ENCODE data around the gene TYRO3.

Gene TYRO3

GRCh38 chr15:41558400-41559238 is at the start of gene TYRO3:
Gene TYRO3, plus strand, starts transcription at chr15:41559212. Its CDS starts 46 bp downstream, at chr15:41559258.
- DNase-seq (ENCODE audit: low read depth): no peak

DNA sequence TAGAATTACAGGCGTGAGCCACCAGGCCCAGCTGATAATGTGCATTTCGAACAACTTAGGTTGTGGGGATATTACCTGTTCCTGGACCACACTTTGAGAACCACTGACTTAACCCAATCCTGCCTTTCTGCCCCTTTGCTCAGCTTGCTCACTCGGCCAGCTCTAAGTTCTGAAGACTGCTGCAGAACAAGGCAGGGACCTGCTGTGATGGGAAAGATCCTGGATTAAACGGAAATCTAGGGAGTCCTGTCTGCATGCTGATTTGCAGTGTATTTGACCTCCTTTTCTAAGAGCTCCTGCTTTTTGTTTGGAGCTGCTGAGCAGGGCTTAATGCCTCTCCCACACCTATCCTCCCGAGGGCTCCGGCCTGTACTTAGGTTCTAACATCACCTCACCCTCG is 48.3 kb upstream of the TYRO3 start:
- no peak for DNase-seq (ENCODE audit: low read depth)

DNA sequence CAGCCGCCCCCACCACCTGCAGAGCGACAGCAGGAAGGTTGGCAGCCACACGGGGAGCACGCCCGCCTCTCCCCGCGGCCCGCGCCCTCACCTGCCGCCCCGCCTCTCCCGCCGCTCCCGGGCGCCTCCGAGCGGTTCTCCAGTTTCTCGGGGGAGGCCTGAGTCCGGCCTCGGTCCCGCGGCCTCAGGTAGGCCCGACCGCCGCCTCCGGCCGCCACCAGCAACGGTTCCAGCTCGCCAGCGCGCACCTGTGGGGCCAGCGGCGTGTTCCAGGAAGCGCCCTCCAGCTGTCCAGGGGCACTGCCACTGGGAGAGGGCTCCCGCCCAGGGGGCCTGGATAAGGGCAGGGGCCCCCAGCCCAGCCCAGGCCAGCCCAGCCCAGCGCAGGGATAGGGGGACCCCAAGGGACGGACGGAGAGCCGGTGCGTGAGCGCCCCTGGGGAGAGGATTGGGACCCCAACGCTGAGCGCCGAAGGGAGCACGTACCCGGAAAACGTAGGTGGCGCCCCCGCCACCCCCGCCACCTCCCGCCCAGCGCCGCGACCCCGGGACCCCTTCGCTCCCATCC is 47.6 kb upstream of the TYRO3 start:
- no peak for DNase-seq (ENCODE audit: low read depth)

DNA sequence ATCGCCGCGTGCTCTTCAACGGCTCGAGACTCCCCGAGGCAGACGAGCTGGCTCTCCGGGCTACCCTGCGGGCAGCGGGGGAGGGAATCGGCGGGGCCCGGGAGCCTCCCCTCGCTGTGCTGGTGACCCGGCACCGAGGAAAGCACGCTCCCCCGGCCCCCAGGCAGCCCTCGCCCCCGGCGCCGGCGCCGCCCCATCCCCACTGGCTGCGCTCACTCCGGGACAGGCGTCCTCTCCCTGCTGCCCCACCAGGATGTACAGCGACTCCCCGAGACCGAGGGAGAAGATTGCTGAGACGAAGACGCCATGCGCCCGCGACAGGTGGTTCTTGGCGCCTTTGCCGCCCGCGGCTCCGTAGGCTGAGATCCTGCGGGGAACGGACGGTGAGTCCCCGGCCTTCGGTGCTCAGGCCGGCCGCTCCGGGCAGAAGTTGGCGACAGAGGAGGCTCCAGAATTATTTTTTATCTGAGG is 47.1 kb upstream of the TYRO3 start:
- DNase-seq (ENCODE audit: low read depth): no peak

- DNase-seq (ENCODE audit: low read depth): no peak
Observed at GRCh38 chr15:41512512-41512939, 46.5 kb upstream of the TYRO3 start.

DNA sequence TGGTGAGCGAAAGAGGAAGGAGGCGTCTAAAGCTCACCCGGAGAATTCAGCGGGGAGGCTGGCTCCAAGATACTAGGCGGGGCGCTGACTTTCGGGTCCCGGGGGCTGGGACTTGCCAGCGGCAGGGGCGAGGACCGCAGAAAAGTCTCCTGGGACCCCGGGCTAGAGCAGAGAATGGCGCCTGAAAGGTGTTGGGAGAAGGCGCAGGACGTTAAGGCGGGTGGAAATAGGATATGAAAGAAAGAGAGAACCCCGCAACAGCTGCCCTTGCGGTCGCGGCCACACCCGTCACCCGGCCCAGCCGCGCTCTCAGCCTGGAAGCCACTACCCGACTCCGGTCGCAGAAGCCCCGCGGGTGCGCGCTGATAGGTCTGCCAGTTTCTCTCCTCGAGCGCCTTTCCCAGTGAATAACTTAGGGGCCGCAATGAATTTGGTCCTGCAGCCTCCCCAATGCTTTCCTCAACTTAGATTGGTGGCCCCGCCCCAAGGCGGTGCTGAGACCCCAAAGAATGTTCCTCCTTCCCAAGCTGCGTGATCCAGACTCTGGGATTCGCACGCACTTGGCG is 46.0 kb upstream of the TYRO3 start:
- no peak for DNase-seq (ENCODE audit: low read depth)

DNA sequence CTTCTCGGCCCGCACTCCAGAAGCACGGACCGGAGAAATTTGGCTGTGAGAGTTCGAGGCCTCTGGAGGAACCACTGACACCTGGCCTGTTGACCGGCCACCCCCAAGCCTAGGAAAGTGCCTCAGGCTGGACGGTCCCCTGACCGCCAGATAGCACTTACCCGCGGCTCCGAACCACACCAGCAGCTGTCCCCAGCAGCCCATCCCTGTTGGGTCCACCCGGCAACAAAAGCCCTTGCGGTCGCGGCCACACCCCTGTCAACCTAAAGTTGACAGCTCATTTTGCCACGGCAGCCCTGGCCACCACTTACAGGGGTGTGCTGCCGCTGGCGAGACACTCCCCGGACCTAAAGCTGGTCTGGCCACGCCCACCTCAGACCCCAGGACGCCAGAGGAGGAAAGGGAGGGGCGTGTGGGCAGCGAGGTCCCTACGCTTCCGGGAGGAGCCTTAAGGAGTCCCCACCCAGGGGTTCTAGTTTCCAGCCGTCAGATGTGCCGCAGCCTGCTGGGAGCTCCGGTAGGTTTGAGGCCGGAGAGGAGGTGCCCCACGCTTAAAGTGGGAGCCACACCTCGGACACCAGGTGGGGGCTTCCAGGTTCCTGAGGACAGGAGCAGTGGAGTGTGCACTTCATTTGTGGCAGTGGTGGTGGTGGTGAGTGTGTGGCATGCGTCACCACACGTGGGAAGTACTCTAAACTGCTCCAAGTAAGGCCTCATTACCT is 45.3 kb upstream of the TYRO3 start, which contains the start of gene LTK:
Gene LTK, minus strand, starts transcription at position 322 of the 722 bp plus-strand sequence. Its CDS starts 118 bp downstream, at position 204.
- DNase-seq (ENCODE audit: low read depth): no peak

GRCh38 chr15:41517895-41518449 is 41.0 kb upstream of the TYRO3 start:
- no peak for DNase-seq (ENCODE audit: low read depth)

DNA sequence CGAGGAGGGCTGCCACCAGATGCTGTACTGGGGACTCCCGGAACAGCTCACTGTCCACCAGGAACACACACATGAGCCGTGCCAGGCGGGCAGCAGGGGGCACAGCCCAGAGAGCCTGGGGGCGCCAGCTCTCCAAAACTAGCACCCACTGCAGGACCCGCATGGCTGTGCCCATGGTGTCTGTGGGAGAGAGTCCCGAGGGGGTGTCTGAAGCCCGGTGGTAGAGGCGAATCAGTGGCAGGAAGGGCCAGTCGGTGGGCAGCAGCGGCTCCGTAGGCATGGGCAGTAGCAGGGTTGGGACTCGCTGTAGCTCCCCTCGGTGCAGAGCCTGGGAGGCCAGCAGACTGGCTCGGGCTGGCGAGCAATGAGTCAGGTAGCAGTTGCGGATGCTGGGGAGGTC is 38.4 kb upstream of the TYRO3 start:
- no peak for DNase-seq (ENCODE audit: low read depth)

- no peak for DNase-seq (ENCODE audit: low read depth)
Observed at GRCh38 chr15:41521614-41522013, 37.4 kb upstream of the TYRO3 start.

DNA sequence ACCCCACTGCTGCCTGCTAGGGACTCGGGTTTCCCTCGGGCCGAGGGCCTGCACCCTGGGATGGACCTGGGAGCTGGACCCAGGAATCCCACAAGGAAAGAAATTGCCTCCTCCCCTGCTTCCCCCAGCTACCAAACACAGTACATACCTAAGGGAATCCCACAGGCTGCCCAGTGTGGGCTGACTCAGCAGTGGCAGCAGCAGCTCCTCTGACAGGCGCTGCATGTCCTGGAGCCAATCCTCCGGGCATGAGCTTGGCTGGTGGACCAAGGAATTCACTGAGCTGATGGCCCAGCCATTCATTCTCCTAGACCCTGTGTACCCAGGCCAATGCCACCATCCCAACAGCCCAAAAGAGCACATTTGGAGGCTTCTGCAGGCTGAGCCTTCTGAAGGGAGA is 35.9 kb upstream of the TYRO3 start:
- no peak for DNase-seq (ENCODE audit: low read depth)

DNA sequence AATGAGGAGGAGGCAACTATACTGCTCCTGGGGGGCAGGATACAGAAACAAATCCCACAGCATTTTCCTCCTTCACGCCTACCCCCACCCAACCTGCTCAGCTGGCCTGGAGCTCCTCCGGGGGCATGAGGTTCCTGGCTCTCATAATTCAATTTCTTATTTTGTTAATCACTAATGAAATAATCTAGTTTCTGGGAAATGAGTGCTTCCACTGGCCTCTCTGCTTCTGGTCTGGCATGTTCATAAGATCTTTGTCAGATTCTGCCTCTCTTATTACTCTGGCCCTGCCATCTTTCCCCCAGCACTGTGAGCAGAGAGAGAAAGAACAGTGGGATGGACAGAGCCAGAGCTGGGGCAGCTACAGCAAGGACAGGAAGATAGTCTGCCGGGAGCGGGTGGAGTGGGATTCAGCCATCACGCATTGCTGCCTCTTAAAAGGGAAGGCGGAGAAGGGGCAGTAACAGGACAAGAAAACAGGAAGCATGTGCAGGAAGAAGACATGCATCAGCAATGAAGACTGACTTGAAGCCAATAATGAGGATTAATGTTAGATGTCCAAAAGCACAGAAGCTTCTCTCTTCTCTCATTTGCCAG is 28.6 kb upstream of the TYRO3 start:
- no peak for DNase-seq (ENCODE audit: low read depth)

GRCh38 chr15:41535544-41535943 is 23.5 kb upstream of the TYRO3 start:
- DNase-seq (ENCODE audit: low read depth): no peak

DNA sequence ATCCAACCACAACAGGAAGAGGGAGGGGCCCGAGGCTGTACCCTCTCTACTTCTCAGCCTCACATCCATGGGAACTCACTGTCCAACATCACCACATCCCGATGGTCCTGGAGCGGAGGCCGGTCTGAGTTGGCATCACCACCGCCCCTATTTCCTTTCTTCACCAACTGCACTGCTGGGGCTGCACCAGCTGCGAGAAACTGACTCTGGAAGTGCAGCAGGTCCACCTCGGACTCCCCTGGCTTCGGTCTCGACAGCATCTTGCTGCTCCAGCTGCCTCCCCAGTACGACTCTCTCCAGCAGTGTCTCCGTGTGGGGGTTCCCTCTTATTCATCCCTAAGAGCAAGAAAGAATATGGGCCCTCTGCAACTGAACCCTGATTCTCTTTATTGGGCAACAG is 22.1 kb upstream of the TYRO3 start:
- no peak for DNase-seq (ENCODE audit: low read depth)

- no peak for DNase-seq (ENCODE audit: low read depth)
Observed at GRCh38 chr15:41543521-41543870, 15.5 kb upstream of the TYRO3 start.

GRCh38 chr15:41544650-41545015 is 14.4 kb upstream of the TYRO3 start:
- DNase-seq (ENCODE audit: low read depth): no peak

DNA sequence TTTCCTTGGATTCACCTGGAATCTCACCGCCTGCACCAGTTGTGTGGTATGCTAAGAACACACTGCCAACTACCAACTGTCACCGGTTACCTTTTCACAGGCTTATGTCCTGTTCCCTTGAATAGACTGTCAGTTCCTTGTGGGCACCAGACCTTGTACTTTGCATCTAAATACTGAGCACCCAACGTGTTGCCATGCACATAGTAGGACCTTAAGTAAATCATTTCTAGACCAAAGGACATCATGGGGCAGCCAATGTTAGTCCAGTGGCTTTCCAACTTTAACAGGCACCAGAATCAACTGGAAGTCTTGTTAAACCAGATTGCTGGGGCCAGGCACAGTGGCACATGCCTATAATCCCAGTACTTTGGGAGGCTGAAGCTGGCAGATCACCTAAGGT is 13.8 kb upstream of the TYRO3 start:
- no peak for DNase-seq (ENCODE audit: low read depth)

DNA sequence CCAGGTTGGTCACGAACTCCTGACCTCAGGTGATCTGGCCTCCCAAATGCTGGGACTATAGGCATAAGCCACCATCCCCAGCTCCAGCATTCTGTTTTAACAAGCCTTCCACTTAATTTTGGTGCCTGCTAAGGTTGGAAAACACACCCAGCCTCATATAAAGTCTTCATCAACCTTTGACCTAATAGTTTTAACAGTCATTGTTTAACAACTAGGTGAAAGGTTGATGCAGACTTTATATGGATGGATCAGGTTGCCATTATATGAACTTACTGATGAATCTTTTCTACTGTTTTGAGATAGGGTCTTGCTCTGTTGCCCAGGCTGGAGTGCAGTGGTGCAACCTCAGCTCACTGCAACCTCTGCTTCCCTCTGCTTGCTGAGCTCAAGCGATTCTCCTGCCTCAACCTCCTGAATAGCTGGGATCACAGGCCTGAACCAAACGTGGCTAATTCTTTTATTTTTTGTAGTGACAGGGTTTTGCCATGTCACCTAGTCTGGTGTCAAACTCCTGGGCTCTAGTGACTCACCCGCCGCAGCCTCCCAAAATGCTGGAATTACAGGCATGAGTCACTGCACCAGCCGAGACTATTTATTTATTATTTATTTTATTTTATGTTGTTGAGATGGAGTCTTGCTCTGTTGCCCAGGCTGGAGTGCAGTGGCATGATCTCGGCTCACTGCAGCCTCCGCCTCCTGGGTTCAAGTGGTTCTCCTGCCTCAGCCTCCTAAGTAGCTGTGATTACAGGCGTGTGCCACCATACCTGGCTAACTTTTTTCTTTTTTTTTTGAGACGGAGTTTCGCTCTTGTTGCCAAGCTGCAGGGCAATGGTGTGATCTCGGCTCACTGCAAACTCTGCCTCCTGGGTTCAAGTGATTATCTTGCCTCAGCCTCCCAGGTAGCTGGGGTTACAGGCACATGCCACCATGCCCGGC is 11.9 kb upstream of the TYRO3 start:
- no peak for DNase-seq (ENCODE audit: low read depth)

DNA sequence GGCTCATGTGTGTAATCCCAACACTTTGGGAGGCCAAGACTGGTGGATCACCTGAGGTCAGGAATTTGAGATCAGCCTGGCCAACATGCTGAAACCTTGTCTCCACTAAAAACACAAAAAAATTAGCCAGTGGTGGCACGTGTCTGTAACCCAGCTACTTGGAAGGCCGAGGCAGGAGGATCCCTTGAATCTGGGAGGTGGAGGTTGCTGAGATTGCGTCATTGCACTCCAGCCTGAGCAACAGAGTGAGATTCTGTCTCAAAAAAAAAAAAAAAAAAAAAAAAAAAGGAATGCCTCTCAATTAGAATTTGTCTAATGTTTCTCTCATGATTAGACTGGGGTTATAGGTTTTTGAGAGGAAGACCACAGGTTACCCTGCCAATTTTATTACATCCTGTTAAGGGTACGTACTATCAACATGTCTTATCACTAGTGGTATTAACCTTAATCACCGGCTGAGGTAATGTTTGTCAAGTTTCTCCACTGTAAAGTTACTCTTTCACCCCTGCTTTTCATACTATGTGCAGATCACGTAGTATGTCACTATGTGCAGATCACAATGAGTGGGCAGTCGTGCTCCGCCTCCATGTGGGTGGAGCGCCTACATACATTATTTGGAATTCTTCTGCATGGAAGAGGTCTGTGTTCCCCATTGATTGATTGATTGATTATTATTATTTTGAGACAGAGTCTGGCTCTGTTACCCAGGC is 8.8 kb upstream of the TYRO3 start:
- DNase-seq (ENCODE audit: low read depth): no peak

GRCh38 chr15:41553731-41554130 is 5.3 kb upstream of the TYRO3 start:
- DNase-seq (ENCODE audit: low read depth): no peak

All from HS-27A (cell line).